GM06990 (cell line): Measurements from ENCODE around the gene SLMAP.

Experiments
- DNase-seq: peaks from one replicate; pipeline ENCODE4 v3.0.0-alpha.2; 2011; ENCODE audit not compliant: insufficient read length; ENCODE audit errors: extremely low read depth
- H3K27me3 ChIP-seq: replicated peaks from 2 replicates; pipeline ENCODE4 v1.6.0; 2011; ENCODE audit warnings: low read length; ENCODE audit not compliant: control insufficient read depth, insufficient read depth
- H3K36me3 ChIP-seq: 2 replicates; pipeline ENCODE4 v1.5.1; 2011; ENCODE audit warnings: low read length; ENCODE audit not compliant: control insufficient read depth, insufficient read depth
- H3K4me3 ChIP-seq: replicated peaks from 2 replicates; pipeline ENCODE4 v1.5.1; 2011; ENCODE audit warnings: low read depth, mild to moderate bottlenecking, control low read depth, low read length
- CTCF ChIP-seq: IDR thresholded peaks from 2 replicates; pipeline ENCODE4 v1.5.1; 2011; ENCODE audit warnings: low read length, control low read depth, mild to moderate bottlenecking, inconsistent platforms; ENCODE audit not compliant: insufficient read depth, poor library complexity, severe bottlenecking

SLMAP gene

GRCh38 chr3:57717205-57717868 lies 38.8 kb upstream of the SLMAP start:
- TF ChIP-seq CTCF: no peak
- Histone ChIP-seq H3K4me3 (no peak overlapping the region), H3K27me3 (no peaks in the 10 kb centered on the region; the same call in 1 of the 2 replicates), H3K36me3 (no peaks in the 10 kb centered on the region)
- no peak for DNase-seq

DNA sequence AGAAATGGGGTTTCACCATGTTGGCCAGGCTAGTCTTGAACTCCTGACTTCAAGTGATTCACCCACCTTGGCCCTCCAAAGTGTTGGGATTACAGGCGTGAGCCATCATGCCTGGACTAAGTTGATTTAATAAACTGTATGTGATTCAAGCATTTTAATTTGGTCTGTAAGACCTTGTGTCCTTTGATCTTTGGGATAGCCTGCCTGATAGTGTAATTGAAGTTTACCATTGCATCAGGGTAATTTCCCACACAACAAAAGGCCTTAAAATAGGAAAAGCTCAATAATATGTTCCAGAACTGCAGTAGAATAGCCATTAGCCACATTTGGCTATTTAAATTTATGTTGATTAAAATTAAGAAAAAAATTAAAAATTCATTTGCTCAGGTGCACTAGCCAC lies 38.0 kb upstream of the SLMAP start:
- no peaks in the 10 kb centered on the region for H3K36me3 ChIP-seq
- H3K27me3 ChIP-seq: no peaks in the 10 kb centered on the region; the same call in 1 of the 2 replicates
- H3K4me3 ChIP-seq: no peak overlapping the region
- no peak for TF ChIP-seq CTCF
- no peak for DNase-seq

DNA sequence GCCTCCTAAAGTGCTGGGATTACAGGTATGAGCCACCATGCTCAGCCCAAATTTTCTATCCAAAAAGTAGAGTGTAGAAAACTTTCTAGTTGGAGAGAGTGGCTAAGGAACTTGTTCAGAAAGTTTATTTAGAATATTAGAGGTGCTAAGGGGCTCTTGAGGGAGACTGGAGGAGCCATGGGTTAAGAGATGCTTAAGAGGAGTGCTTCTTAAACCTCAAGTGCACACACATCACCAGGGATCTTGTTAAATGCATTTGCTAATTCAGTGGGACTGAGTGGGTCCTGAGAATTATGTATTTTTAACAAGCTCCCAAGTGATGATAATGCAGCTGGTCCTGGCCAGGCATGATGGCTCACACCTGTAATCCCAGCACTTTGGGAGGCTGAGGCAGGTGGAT lies 29.7 kb upstream of the SLMAP start:
- no peak for TF ChIP-seq CTCF
- Histone ChIP-seq H3K36me3 (no peaks in the 10 kb centered on the region), H3K4me3 (no peak overlapping the region), H3K27me3 (no peaks in the 10 kb centered on the region; the same call in 1 of the 2 replicates)
- no peak for DNase-seq

DNA sequence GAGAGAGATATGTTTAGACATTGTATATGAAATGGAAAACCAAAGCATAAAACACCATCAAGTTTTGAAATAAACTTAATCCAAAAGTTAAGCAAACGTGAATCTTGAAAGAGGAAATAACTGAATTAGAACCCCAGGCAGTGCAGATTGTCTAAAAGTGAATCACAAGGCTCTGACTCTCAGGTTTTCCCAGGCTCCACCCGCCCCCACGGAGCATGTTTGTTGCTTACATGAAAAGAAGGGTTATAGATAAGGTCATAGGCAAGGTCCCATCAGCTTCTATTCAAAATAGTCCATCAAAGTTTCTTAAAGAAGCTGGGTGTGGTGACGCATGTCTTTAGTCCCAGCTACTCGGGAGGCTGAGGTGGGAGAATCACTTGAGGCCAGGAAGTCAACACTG lies 29.0 kb upstream of the SLMAP start:
- H3K27me3 ChIP-seq: no peaks in the 10 kb centered on the region
- DNase-seq: no peak
- H3K36me3 ChIP-seq: no peaks in the 10 kb centered on the region
- no peak for TF ChIP-seq CTCF
- no peak overlapping the region for H3K4me3 ChIP-seq

GRCh38 chr3:57729334-57730045 lies 26.6 kb upstream of the SLMAP start:
- DNase-seq: no peak
- TF ChIP-seq CTCF: no peak
- no peaks in the 10 kb centered on the region for H3K36me3 ChIP-seq
- H3K4me3 ChIP-seq: no peak overlapping the region
- no peaks in the 10 kb centered on the region for H3K27me3 ChIP-seq
